Body of pancreas (tissue), 4 donors: Measurements from ENCODE around the gene ZNF32. TPM values are rescaled to one million over a fixed set of nuclear protein-coding genes. Genes with fewer than 3 reads are reported as not detected.
A peak's percentile ranks its signal among the peaks of the same experiment; 100 is the strongest.

Experiments
- ATAC-seq: fragments of 150-250 bp; one replicate; pipeline ENCODE4 v1.9.1; 2016
- DNase-seq, 4 donors: peaks; one replicate each; pipeline ENCODE4 v3.0.0-alpha.2; 2019
- H3K27ac ChIP-seq, 4 donors: fragments of 200-600 bp; sonication (generic); 1 replicate in 3 of 4; 2 replicates in 1 of 4; pipeline versions ENCODE4 v1.5.1 to v1.6.1; 2016 to 2019; ENCODE audit warnings: mild to moderate bottlenecking in 1 of 4, mixed read lengths in 1 of 4, moderate library complexity in 1 of 4
- H3K27me3 ChIP-seq, 2 donors: fragments of 200-600 bp; sonication (generic); one replicate each; pipeline ENCODE4 v1.6.0; 2016; ENCODE audit warnings: mild to moderate bottlenecking in 1 of 2
- H3K36me3 ChIP-seq, 2 donors: fragments of 200-600 bp; sonication (generic); replicated peaks in 1 of 2; 2 replicates each; pipeline ENCODE4 v1.5.1; 2016; ENCODE audit warnings: low read depth in 2 of 2; ENCODE audit not compliant: insufficient read depth in 1 of 2
- H3K4me1 ChIP-seq: fragments of 200-600 bp; sonication (generic); one replicate; pipeline ENCODE4 v1.6.0; 2016
- H3K4me3 ChIP-seq, 2 donors: fragments of 200-600 bp; sonication (generic); 1 replicate in 1 of 2; 2 replicates in 1 of 2; pipeline ENCODE4 v1.5.1; 2016 to 2019
- H3K9me3 ChIP-seq, 3 donors: fragments of 200-600 bp; sonication (generic); 1 replicate in 2 of 3; 2 replicates in 1 of 3; pipeline ENCODE4 v1.5.1; 2016
- CTCF ChIP-seq, 7 experiments: fragments of 450-650 bp in 4 of 7; fragments of 200-600 bp in 3 of 7; sonication (generic) in 3 of 7; IDR thresholded peaks; one replicate each; pipeline ENCODE4 v1.5.1; 2016 to 2019; ENCODE audit warnings: antibody characterized with exemption in 7 of 7
- POLR2A ChIP-seq, 3 donors: fragments of 450-650 bp; IDR thresholded peaks; one replicate each; pipeline ENCODE4 v1.6.1; 2016; ENCODE audit warnings: antibody characterized with exemption in 3 of 3, mild to moderate bottlenecking in 2 of 3
- WGBS, 2 donors: methylation state at CpG; one replicate each; pipeline ENCODE4 v1.1.5; 2017; 5-methylcytosine and 5-hydroxymethylcytosine counted together
- intact Hi-C: fragments of 100-400 bp; cut with DNase I; formaldehyde crosslinking; loops from one replicate; pipeline ENCODE4 v1.15.1; 2023
- total RNA-seq, 2 donors: library from RNA; depleted of rRNA; stranded (reverse); fragments of >200 nt; gene quantifications; one replicate each; pipeline ENCODE4 v1.1.0, GENCODE V29; 2016

The ZNF32 gene
- total RNA-seq, 2 donors from 2014 or later: 31.6 to 47.5 TPM

GRCh38 chr10:43688348-43688892, 39.7 kb upstream of the ZNF32 start:
- Histone ChIP-seq H3K27me3 (no peaks in the 10 kb centered on the region), H3K4me3 (no peak overlapping the region), H3K27ac (no peak overlapping the region), H3K36me3 (no peaks in the 10 kb centered on the region), H3K9me3 (no peaks in the 10 kb centered on the region), H3K4me1 (peaks cover 40% of the 10 kb centered on the region)
- 87 to 89% methylated on average over 16 of the region's 16 CpGs for WGBS, 2 donors
- DNase-seq: no peak
- no peak for ATAC-seq
- no peak for TF ChIP-seq CTCF (IDR thresholded peaks at IDR 0.05)
- no peak for TF ChIP-seq POLR2A (IDR thresholded peaks at IDR 0.05)
- intact Hi-C loops: loop anchor here (5.0 kb wide), 1 partner anchor 704 kb away; no protein-coding TSS in a partner anchor

DNA sequence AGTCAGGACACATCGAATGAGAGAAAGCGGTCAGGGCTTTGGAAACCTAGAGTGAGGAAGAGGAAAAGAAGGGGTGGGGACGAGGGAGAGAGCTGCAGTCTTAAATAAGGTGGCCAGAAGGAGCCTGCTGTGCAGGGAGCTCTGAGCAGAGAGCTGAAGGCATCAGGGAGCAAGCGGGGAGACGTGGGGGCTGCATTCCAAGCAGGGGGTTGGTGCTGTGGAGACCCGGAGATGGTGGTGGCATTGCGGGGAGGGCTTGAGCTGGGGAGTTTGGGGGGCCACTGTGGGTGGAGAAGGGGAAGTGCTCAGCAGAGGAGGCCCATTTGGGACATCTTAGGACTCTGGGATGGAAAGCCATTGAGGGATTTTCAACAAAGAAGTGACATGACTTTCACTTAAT, 38.7 kb upstream of the ZNF32 start:
- WGBS, 2 donors: 90 to 91% methylated on average over 7 of the region's 7 CpGs
- no peaks in the 10 kb centered on the region for H3K9me3 ChIP-seq
- DNase-seq (no peak), ATAC-seq (no peak)
- H3K27ac ChIP-seq: no peak overlapping the region
- no peak for TF ChIP-seq POLR2A (IDR thresholded peaks at IDR 0.05)
- no peak for TF ChIP-seq CTCF (IDR thresholded peaks at IDR 0.05)
- peaks cover 40% of the 10 kb centered on the region for H3K4me1 ChIP-seq
- no peaks in the 10 kb centered on the region for H3K27me3 ChIP-seq
- intact Hi-C loops: loop anchor here (5.0 kb wide), 1 partner anchor 705 kb away; no protein-coding TSS in a partner anchor
- no peak overlapping the region for H3K4me3 ChIP-seq
- no peaks in the 10 kb centered on the region for H3K36me3 ChIP-seq

GRCh38 chr10:43686414-43686813, 37.7 kb upstream of the ZNF32 start:
- H3K27ac ChIP-seq: peak overlapping the region; percentile 62 to 84 (median 82)

DNA sequence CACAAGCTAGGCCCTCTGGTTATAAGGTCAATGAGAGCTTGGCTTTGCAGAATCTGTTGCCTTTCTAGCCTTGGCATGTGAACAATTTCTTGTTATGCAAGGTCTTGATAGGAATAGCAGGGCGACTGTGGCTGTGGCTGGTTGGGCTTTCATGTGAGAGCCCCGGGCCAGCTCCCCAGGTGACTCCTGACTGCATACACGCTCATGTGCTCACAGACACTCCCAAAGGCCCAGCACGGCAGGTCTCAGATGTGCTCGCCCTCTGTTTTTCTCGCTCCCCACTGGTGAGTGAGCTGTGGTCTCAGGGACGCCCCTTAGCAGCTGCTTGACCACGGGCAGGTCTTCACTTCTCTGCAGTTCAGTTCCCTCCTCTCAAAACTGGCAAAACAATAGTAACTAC, 37.1 kb upstream of the ZNF32 start:
- H3K4me3 ChIP-seq: no peak overlapping the region
- no peaks in the 10 kb centered on the region for H3K9me3 ChIP-seq
- intact Hi-C loops: loop anchor here (5.0 kb wide), 1 partner anchor 707 kb away; no protein-coding TSS in a partner anchor
- H3K4me1 ChIP-seq: peaks cover 41% of the 10 kb centered on the region
- peak overlapping the region; percentile 62 to 84 (median 82) for H3K27ac ChIP-seq
- H3K27me3 ChIP-seq: no peaks in the 10 kb centered on the region
- DNase-seq: peak; percentile 89 to 95 (median 94)
- peak; percentile 50 to 79 (median 73) for TF ChIP-seq POLR2A (IDR thresholded peaks at IDR 0.05)
- TF ChIP-seq CTCF (IDR thresholded peaks at IDR 0.05): no peak
- WGBS, 2 donors: 42 to 47% methylated on average over 8 of the region's 8 CpGs
- ATAC-seq: peak; percentile 79
- H3K36me3 ChIP-seq: no peaks in the 10 kb centered on the region

More at GRCh38 chr10:43686414-43686813, 37.7 kb upstream of the ZNF32 start:
- H3K27me3 ChIP-seq: no peaks in the 10 kb centered on the region
- TF ChIP-seq POLR2A (IDR thresholded peaks at IDR 0.05) (no peak), CTCF (IDR thresholded peaks at IDR 0.05) (peak in 2 of 7 experiments; percentile 15 to 17)
- intact Hi-C loops: loop anchor here (5.0 kb wide), 1 partner anchor 706 kb away; no protein-coding TSS in a partner anchor
- ATAC-seq: no peak
- H3K36me3 ChIP-seq: no peaks in the 10 kb centered on the region
- no peaks in the 10 kb centered on the region for H3K9me3 ChIP-seq
- H3K4me1 ChIP-seq: peaks cover 34% of the 10 kb centered on the region
- H3K4me3 ChIP-seq: no peak overlapping the region
- WGBS, 2 donors: 68 to 75% methylated on average over 6 of the region's 6 CpGs
- DNase-seq: no peak

DNA sequence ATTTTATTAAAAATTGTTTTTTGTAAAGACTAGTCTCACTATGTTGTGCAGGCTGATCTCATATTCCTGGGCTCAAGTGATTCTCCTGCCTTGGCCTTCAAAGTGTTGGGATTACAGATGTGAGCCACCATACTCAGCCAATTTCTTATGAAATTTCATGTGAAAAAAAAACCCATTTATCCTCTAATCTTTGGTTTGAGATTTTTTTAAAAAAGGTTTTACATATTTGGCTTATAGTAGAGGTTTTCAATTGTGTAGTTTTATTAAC, 35.5 kb upstream of the ZNF32 start:
- intact Hi-C loops: no loop called here
- Histone ChIP-seq H3K4me3 (no peak overlapping the region), H3K27me3 (no peaks in the 10 kb centered on the region), H3K27ac (no peak overlapping the region), H3K4me1 (peaks cover 46% of the 10 kb centered on the region), H3K9me3 (no peaks in the 10 kb centered on the region), H3K36me3 (no peaks in the 10 kb centered on the region)
- DNase-seq: no peak
- no peak for ATAC-seq
- TF ChIP-seq POLR2A (IDR thresholded peaks at IDR 0.05) (no peak), CTCF (IDR thresholded peaks at IDR 0.05) (no peak)
